DND-41 (cell line): ENCODE results near the gene SLC45A1.

Experiments used
- EZH2 ChIP-seq: IDR thresholded peaks from 3 replicates; pipeline ENCODE4 v1.6.1; 2012; ENCODE audit warnings: borderline replicate concordance, low read depth, mild to moderate bottlenecking, moderate library complexity, low read length, inconsistent platforms; ENCODE audit not compliant: severe bottlenecking
- TF ChIP-seq, protein P1 (sequence below): IDR thresholded peaks from 2 replicates; pipeline ENCODE4 v1.5.1; 2012; ENCODE audit warnings: borderline replicate concordance, low read length, moderate library complexity, mild to moderate bottlenecking; ENCODE audit not compliant: poor library complexity, severe bottlenecking; ENCODE audit errors: extremely low read depth

- TF ChIP-seq, protein P1, sequence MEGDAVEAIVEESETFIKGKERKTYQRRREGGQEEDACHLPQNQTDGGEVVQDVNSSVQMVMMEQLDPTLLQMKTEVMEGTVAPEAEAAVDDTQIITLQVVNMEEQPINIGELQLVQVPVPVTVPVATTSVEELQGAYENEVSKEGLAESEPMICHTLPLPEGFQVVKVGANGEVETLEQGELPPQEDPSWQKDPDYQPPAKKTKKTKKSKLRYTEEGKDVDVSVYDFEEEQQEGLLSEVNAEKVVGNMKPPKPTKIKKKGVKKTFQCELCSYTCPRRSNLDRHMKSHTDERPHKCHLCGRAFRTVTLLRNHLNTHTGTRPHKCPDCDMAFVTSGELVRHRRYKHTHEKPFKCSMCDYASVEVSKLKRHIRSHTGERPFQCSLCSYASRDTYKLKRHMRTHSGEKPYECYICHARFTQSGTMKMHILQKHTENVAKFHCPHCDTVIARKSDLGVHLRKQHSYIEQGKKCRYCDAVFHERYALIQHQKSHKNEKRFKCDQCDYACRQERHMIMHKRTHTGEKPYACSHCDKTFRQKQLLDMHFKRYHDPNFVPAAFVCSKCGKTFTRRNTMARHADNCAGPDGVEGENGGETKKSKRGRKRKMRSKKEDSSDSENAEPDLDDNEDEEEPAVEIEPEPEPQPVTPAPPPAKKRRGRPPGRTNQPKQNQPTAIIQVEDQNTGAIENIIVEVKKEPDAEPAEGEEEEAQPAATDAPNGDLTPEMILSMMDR: no peak
- no peak for TF ChIP-seq EZH2
These were observed 61.1 kb downstream of the SLC45A1 start for GRCh38 chr1:8378981-8379470.
